GM20431 (cell line): ENCODE measurements around the gene HBG2.
"Not testable (repeated sequence)": the region's sequence is repeated elsewhere in the genome, so short reads cannot be mapped to it uniquely, and the experiment has no call there.

ENCODE experiments used
- in situ Hi-C: fragments of 300-500 bp; cut with MseI, MboI; formaldehyde crosslinking; loops from one replicate; pipeline ENCODE4 v1.15.0; 2020; ENCODE audit warnings: low sequenced_read_pairs; ENCODE audit not compliant: unreplicated experiment

HBG2 gene

GRCh38 chr11:5252192-5252918 lies 2.2 kb downstream of the HBG2 start:
- in situ Hi-C loops, result no loop called here

- in situ Hi-C loops, result no loop called here
Measured at GRCh38 chr11:5251746-5252145, 2.8 kb downstream of the HBG2 start.

DNA sequence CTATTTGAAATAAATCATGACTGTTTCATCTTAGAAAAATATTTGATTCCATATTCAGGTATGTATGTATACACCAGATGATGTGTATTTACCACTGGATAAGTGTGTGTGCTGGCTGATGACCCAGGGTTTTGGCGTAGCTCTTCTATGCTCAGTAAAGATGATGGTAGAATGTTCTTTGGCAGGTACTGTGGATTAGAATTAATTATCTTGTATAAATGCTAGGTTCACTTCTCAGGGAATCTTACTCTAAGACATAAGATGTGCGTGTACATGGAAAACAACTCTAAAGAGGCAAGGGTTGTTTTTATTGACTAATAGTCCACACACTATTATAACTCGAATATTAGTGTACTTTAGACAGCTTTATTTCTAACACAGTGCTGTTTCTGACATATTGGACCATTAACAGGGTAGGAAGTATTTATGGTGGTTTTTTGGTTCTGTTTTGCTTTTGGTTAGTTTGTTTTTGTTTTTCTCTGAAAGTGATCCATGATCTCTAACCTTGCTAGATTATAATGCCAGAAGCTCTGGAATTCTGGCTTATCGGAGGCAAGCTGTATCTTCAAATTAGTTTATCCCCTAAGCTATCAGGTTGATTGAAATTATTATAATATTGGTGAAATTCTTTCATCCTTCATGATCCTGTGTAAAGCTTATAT lies 3.9 kb downstream of the HBG2 start:
- in situ Hi-C loops, result no loop called here

DNA sequence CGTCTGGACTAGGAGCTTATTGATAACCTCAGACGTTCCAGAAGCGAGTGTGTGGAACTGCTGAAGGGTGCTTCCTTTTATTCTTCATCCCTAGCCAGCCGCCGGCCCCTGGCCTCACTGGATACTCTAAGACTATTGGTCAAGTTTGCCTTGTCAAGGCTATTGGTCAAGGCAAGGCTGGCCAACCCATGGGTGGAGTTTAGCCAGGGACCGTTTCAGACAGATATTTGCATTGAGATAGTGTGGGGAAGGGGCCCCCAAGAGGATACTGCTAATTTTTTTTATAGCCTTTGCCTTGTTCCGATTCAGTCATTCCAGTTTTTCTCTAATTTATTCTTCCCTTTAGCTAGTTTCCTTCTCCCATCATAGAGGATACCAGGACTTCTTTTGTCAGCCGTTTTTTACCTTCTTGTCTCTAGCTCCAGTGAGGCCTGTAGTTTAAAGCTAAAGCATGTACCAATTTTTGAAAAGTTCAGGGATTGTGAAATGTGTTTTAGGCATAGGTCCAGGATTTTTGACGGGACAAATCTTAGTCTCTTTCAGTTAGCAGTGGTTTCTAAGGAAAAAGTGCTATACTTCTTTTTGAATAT lies 4.7 kb downstream of the HBG2 start, which contains the start of gene HBG1:
TSS of gene HBG1 (minus strand) at position 51 of the 590 bp plus-strand sequence. CDS start 53 bp downstream, outside the sequence.
- in situ Hi-C loops, result not testable (repeated sequence)

- in situ Hi-C loops, result not testable (repeated sequence)
Measured at GRCh38 chr11:5248498-5248897, 6.1 kb downstream of the HBG2 start.

DNA sequence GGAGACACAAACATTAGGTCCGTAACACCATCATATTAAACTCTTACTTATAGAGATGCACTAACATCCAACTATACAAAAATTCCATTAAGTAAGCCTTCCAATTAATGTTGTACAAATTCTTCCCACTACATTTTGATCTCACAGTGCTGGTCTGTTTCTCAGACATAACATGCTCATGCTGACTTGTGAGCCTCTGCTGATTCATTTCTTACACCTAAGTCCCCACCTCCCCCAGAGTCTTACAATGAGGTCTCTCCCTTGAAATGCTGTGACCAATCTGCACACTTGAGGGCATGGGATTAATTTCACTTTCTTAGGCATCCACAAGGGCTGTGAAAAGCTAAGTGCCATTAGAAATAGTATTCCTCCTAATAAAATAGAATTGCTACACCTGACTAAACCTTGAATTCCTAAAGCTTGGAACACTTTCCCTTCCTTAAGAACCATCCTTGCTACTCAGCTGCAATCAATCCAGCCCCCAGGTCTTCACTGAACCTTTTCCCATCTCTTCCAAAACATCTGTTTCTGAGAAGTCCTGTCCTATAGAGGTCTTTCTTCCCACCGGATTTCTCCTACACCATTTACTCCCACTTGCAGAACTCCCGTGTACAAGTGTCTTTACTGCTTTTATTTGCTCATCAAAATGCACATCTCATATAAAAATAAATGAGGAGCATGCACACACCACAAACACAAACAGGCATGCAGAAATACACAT lies 6.9 kb downstream of the HBG2 start:
- in situ Hi-C loops, result no loop called here

- in situ Hi-C loops, result no loop called here
Measured at GRCh38 chr11:5246772-5247471, 7.7 kb downstream of the HBG2 start.

DNA sequence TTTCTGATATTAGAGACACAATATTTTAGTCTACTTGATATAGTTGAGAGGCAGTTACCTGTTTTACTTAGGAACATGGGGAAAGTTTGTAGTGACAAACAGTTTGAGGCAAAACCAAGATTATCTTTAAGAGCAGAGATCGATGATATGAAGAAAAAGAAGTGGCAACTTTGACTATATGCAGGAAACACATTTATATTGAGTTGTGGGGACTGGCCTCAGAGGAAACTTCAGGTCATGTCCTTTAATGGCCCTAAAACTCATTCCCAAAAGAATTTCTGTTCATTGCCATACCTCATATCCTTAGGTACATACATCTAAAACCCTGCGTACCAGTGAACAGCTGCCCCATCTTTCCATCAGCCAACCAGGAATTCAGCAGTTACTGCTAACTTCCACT lies 9.4 kb downstream of the HBG2 start:
- in situ Hi-C loops, result no loop called here

- in situ Hi-C loops, result no loop called here
Measured at GRCh38 chr11:5243816-5244180, 10.8 kb downstream of the HBG2 start.

- in situ Hi-C loops, result no loop called here
Measured at GRCh38 chr11:5242933-5243815, 11.4 kb downstream of the HBG2 start.

DNA sequence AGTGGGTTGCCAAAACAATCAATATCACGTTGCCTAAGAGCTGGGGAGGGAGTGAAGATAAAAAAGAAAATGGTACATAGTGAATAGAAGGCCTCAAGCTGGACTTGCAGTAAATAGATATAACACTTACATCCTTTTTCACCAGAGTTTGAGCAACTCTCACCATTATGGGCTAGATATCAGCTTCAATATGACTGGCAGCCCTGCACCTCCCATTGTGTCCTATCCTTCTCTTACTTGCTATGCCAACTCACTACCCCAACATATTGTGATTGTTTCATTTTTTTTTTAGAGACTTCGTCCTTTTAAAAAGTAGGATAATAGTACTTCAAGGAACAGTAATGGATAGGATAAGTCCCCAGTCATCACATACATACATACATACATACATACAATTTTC lies 12.4 kb downstream of the HBG2 start:
- in situ Hi-C loops, result no loop called here

GRCh38 chr11:5241458-5241857 lies 13.1 kb downstream of the HBG2 start:
- in situ Hi-C loops, result no loop called here

DNA sequence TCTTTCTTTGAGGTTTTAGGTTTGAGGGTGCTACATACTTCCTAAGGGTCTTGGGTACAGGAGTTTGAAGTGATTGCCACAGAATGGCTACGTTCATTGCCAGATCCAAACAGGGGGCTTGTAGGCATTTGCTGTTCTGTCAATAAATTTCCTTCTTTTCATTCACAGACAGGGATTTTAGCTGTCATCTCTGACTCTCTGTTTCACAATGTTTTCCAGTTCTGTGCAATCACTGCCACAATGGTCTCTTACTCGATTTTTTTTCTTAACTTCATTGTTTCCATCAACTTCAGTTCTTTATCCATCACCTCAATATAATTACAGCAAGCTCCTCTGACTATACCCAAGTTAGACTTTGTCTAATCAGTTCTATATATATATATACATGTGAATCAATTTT lies 14.1 kb downstream of the HBG2 start:
- in situ Hi-C loops, result no loop called here

DNA sequence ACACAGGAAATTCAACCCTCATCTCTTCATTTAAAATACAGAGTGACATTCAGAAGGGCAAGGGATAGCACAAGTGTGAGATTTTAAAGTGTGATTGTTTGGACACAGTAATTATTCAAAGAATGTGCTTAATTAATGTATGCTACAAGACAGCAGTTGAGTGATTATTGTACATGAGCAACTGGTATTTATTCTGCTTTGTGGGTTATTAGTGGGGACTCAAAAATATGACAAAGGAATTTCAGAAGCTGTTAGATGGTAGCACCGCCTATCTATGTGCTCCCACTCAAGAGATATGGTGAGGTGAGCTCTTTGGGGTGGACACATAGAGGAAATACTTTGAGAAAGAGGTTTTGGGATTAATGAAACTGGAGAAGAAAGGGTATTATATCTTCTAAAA lies 14.5 kb downstream of the HBG2 start:
- in situ Hi-C loops, result no loop called here

DNA sequence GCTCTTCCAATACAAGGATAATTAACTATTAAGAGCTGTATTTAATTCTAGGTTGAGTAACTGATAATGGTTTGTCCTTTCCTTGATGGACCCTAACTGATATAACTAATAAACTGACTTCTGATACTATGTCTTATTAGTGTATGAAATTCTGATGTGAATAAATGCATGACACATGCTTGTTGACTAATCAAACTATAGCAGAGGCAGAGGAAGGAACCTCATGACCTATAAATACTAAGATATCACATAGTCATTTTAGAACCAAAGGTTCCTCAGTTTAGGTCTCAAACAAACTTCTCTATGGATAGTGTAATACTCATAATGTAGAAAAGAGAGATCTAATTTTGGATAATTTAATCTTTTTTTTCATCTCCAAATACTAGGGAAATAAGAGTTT lies 15.5 kb downstream of the HBG2 start:
- in situ Hi-C loops, result no loop called here

DNA sequence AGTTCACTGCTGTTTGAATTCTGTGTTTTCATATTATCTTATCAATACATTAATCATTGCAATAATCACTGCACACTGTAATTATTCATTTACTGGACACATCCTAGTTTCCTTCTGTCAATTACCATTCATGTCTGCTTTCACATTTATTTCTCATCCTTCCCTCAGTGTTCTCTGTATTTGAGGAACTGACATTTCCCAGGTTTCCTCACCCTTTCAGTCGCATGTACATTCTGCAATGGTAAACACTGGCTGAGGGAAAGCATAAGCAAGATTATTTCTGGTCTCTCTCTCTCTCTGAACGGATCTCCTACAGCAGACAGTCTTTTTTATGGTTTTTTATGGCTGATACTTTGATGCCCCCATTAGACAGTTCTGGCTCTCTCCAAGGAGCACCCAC lies 16.1 kb downstream of the HBG2 start:
- in situ Hi-C loops, result no loop called here

GRCh38 chr11:5237420-5237819 lies 17.2 kb downstream of the HBG2 start:
- in situ Hi-C loops, result no loop called here

GRCh38 chr11:5235364-5236095 lies 19.1 kb downstream of the HBG2 start:
- in situ Hi-C loops, result no loop called here

DNA sequence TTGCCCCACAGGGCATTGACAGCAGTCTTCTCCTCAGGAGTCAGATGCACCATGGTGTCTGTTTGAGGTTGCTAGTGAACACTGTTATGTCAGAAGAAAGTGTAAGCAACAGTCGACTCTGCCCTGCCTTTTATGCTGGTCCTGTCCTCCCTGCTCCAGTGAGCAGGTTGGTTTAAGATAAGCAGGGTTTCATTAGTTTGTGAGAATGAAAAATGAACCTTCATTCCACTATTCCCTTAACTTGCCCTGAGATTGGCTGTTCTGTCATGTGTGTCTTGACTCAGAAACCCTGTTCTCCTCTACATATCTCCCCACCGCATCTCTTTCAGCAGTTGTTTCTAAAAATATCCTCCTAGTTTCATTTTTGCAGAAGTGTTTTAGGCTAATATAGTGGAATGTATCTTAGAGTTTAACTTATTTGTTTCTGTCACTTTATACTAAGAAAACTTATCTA lies 20.2 kb downstream of the HBG2 start, which contains the start of gene HBD:
TSS of gene HBD (minus strand) at position 103 of the 454 bp plus-strand sequence. CDS start at position 53, 50 bp downstream.
- in situ Hi-C loops, result no loop called here
